Placental pericyte (primary cell): ENCODE data around the gene POLA1. TPM values are rescaled to one million over a fixed set of nuclear protein-coding genes. Genes with fewer than 3 reads are reported as not detected.

Source experiments
- small RNA-seq: library from RNA; depleted of rRNA; stranded (forward); fragments of <200 nt; gene quantifications from one replicate; pipeline ENCODE3, GENCODE V24; 2012; ENCODE audit warnings: low replicate concordance
- total RNA-seq: library from RNA; depleted of rRNA; stranded (reverse); fragments of >200 nt; gene quantifications from 2 replicates; pipeline ENCODE4 v1.2.3, GENCODE V29; 2012

The POLA1 gene, protein sequence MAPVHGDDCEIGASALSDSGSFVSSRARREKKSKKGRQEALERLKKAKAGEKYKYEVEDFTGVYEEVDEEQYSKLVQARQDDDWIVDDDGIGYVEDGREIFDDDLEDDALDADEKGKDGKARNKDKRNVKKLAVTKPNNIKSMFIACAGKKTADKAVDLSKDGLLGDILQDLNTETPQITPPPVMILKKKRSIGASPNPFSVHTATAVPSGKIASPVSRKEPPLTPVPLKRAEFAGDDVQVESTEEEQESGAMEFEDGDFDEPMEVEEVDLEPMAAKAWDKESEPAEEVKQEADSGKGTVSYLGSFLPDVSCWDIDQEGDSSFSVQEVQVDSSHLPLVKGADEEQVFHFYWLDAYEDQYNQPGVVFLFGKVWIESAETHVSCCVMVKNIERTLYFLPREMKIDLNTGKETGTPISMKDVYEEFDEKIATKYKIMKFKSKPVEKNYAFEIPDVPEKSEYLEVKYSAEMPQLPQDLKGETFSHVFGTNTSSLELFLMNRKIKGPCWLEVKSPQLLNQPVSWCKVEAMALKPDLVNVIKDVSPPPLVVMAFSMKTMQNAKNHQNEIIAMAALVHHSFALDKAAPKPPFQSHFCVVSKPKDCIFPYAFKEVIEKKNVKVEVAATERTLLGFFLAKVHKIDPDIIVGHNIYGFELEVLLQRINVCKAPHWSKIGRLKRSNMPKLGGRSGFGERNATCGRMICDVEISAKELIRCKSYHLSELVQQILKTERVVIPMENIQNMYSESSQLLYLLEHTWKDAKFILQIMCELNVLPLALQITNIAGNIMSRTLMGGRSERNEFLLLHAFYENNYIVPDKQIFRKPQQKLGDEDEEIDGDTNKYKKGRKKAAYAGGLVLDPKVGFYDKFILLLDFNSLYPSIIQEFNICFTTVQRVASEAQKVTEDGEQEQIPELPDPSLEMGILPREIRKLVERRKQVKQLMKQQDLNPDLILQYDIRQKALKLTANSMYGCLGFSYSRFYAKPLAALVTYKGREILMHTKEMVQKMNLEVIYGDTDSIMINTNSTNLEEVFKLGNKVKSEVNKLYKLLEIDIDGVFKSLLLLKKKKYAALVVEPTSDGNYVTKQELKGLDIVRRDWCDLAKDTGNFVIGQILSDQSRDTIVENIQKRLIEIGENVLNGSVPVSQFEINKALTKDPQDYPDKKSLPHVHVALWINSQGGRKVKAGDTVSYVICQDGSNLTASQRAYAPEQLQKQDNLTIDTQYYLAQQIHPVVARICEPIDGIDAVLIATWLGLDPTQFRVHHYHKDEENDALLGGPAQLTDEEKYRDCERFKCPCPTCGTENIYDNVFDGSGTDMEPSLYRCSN (N-terminal part only)
- total RNA-seq = 6.1 and 21.0 TPM in 2 replicates

DNA sequence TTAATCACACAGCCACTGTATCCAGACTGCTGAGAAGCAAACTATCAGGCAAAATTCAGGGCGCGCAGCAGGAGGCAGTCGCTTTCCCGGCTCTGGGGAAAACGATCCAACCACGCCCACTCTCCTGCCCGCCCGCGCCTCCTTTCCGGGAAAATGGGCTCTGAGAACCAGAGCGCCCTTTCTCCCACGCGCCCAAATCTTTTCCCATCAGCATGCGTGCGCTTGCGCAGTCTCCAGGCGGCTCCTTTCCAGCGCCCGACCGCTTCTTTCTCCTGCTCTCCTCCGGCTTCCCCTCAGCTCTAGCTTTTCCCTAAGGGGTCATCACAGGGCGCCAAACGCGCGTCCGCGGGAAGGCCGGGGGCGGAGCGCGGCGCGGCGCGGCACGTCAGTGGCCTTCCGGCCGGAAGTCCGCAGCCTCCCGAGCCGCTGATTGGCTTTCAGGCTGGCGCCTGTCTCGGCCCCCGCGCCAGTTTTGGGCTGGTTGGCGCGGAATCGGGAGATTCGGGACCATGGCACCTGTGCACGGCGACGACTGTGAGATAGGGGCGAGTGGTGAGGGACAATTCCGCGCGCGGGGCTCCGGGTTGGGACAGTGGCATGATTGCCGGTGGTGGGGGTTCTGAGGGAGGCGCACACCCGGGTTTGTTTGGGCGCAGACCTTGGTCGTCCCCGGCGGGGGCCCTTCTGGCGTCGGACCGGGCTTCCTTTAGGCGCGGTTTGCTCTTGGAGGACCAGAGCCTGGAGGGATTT is at the start of gene POLA1:
TSS of gene POLA1 (plus strand) at position 466 of the 750 bp plus-strand sequence. CDS start at position 510, 44 bp downstream.

DNA sequence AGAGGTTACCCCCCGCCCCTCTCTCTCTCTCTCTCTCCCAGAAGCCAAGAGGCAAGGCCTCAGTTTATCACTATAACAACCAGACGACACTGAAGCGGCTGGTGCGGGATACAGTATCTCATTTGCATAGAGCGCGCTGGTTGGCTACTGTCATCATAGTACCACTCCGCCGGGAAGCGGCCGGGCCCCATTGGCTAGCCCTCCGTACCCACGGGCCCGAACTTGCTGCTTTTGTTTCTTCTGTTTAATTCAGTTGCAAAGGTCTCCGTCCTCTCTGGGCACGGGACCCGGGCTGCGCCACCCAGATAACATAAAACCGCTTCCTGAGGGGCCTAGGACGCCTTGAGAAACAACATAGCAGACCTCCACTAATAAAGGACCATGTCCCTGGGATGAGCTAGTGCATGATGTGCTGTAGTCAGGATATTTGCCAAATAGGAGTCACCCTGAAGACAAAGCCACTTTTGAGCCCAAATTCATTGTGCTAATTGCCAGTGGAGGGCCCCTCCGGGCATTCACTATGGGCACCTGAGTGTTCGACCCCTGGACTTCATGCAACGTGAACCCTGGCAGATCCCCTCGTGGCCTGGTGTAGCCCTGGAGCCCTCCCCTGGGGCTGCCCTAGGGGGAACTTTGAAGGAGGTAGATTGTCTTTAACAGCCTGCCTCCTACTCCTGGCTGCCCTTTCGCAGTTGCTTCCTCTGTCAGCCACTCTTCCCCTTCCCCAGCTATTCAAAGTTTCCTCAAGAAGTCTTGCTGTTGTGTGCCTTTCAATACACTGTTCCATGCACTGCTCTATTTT is 46.3 kb upstream of the POLA1 start, which contains the start of gene PCYT1B:
TSS of gene PCYT1B (minus strand) at position 91 of the 802 bp plus-strand sequence. CDS start 242 bp downstream, outside the sequence.

DNA sequence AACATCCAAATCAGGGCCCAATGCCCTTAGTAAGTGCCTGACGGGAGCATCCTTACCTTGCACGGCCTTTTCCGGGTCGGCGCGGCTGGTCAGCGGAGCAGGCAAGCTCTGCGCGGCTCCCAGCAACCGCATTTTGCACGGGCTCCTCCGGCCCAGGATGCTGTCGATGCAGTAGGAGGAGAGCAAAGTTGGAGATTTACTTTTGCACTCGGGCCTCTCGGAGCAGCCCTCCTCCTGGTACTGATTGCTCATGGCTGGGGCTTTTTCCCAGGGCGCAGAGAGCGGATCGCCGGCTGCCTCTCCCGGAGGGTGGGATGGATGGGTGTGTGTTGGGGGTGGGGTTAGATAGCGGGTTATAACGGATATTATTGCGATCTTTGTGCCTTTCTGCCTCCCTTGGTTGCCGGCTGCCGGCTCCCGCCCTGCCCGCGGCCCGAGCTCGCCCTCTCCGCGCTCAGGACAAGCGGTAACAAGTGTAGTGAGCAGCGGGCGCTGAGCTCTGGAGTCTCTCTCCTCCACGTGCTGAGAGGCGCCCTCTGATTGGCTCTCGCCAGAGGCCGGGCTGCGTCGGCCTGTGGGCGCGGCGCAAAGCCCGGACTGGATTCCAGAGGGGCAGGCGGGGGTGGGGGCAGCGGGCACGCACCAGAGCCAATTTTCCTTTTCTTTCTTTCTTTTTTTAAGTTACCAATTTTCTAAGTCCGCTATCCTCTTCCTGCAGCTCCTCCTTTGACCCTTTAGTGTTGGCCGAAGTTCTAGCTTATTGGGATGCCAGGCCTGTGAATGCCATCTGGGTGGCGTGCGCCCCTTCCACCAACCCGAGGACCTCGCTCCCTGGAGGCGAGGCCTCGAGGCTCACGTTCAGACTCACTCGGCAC is 322.0 kb downstream of the POLA1 start, which contains the start of gene ARX:
TSS of gene ARX (minus strand) at position 480 of the 875 bp plus-strand sequence. CDS start at position 252, 228 bp downstream.

Small RNA genes within 50 kb of the gene (small RNA-seq; reads per million reads assigned to genes)
- 3.7 reads per million, percentile 83 among the genes with 10 or more reads in this experiment for gene SCARNA23

Other genes with a start within 250 kb of the POLA1 start
- gene PDK3, start 228.6 kb upstream of the POLA1 start, total RNA-seq = 3.1 and 5.3 TPM in 2 replicates
- under 0.01 and 0.14 TPM in 2 replicates for gene PCYT1B, start 46.6 kb upstream of the POLA1 start, total RNA-seq